H1 (cell line): Measurements from ENCODE around the gene C9orf50. TPM values are rescaled to one million over a fixed set of nuclear protein-coding genes. Genes with fewer than 3 reads are reported as not detected.

Source experiments
- CBX8 ChIP-seq: fragments of 300-800, 300-1000 bp; sonication (generic); IDR thresholded peaks from 2 replicates; pipeline ENCODE4 v1.7.1; 2016; ENCODE audit warnings: low read depth, low read length, borderline replicate concordance
- EGR1 ChIP-seq: IDR thresholded peaks from 2 replicates; pipeline ENCODE4 v1.6.1; 2011; ENCODE audit warnings: low read depth, low read length, borderline replicate concordance
- HDAC6 ChIP-seq: IDR thresholded peaks from one replicate; pipeline ENCODE4 v1.7.1; 2012; ENCODE audit warnings: low read depth, mild to moderate bottlenecking, inconsistent platforms, low read length, moderate library complexity
- POU5F1 ChIP-seq: IDR thresholded peaks from 2 replicates; pipeline ENCODE4 v1.6.1; 2011; ENCODE audit warnings: low read depth, mild to moderate bottlenecking, low read length, moderate library complexity
- RAD21 ChIP-seq, 2 experiments: IDR thresholded peaks in 1 of 2; conservative IDR thresholded peaks in 1 of 2; 2 replicates each; pipeline ENCODE4 v1.6.1; 2011; ENCODE audit warnings: low read depth in 2 of 2, low read length in 2 of 2, improper control_type of control experiment in 1 of 2, inconsistent platforms in 1 of 2, mild to moderate bottlenecking in 1 of 2, moderate library complexity in 1 of 2
- SAP30 ChIP-seq: fragments of 300-600 bp; sonication (generic); IDR thresholded peaks from 2 replicates; pipeline ENCODE4 v1.7.1; 2012; ENCODE audit warnings: low read length, moderate library complexity, mild to moderate bottlenecking, inconsistent platforms; ENCODE audit not compliant: insufficient read depth, insufficient replicate concordance
- SRF ChIP-seq: IDR thresholded peaks from 2 replicates; pipeline ENCODE4 v1.6.1; 2011; ENCODE audit warnings: mild to moderate bottlenecking, low read depth, low read length, moderate library complexity
- TBP ChIP-seq: IDR thresholded peaks from 2 replicates; pipeline ENCODE4 v1.6.1; 2011; ENCODE audit warnings: low read depth, low read length, improper control_type of control experiment
- polyA plus RNA-seq, 7 experiments: library from polyadenylated mRNA; depleted of rRNA in 3 of 7; stranded (reverse) in 5 of 7; unstranded in 2 of 7; fragments of >200 nt in 5 of 7; fragments of 200-250 nt in 2 of 7; gene quantifications; 1 replicate in 5 of 7; 2 replicates in 1 of 7; 4 replicates in 1 of 7; pipeline versions ENCODE4 v1.2.1 to v1.2.3, GENCODE V29; 2011 to 2013; ENCODE audit warnings: missing spikeins in 2 of 7, mixed read lengths in 2 of 7
- total RNA-seq: library from RNA; stranded (reverse); fragmentation: NEBNext Ultra II Directional; extraction: Animal tissue kit (Norgen Biotek cat#: 25700); gene quantifications from 2 replicates; pipeline ENCODE4 v1.2.1, GENCODE V29; 2021

C9orf50 gene
- total and polyA plus RNA-seq, 2 of the 8 experiments (the other 6 are each of a cell fraction or from before 2014, with no cell fraction given): not detected

DNA sequence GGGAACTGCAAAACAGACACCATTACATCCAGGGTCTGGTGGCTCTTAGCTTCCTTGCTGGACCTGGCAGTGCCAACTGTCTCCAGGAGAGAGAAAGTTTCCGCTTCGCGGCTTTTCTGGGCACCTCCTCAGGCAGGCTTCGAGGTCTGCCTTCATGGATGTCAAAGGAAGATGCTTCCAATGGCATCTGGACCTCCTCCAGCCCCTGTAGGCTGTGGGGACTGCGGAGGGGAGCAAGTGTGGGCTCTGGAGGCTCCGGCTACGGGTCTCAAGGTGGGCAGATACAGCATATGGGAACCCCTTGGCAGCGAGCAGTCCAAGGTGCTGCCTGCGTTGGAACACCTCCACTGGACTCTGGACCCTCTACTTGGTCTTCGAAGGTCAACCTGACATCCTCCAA lies 6.0 kb downstream of the C9orf50 start (continued):
- TF ChIP-seq HDAC6: no peak
- TF ChIP-seq TBP: no peak
- TF ChIP-seq RAD21 (IDR thresholded peaks at IDR 0.05 in 1 of 2, conservative IDR thresholded peaks at IDR 0.05 in 1 of 2; ENCODE audit: low read depth in 2 of 2, low read length in 2 of 2): no peak
- no peak for TF ChIP-seq SRF
- no peak for TF ChIP-seq CBX8
- no peak for TF ChIP-seq SAP30
- TF ChIP-seq EGR1: no peak
- TF ChIP-seq POU5F1: no peak
- TF ChIP-seq, all 59 proteins: peak for 0
